ENCODE results near the gene PLEKHG5.
A peak's percentile ranks its signal among the peaks of the same experiment; 100 is the strongest.

Gene PLEKHG5

GRCh38 chr1:6510493-6510892, 19.0 kb upstream of the PLEKHG5 start:
- DNase-seq: no peak
- peaks cover 0 to 47% (median 23%) of the 10 kb centered on the region in 4 experiments for H3K4me1 ChIP-seq (ENCODE audit: control extremely low read depth in 1 of 4, control insufficient read depth in 4 of 4, insufficient read depth in 4 of 4, low read length in 3 of 4)
- H3K27me3 ChIP-seq (replicated peaks in 2 of 5; ENCODE audit: control insufficient read depth in 4 of 5, insufficient read depth in 5 of 5, low read length in 4 of 5): no peaks in the 10 kb centered on the region
- no peaks in the 10 kb centered on the region for H3K36me3 ChIP-seq (ENCODE audit: control insufficient read depth in 4 of 4, insufficient read depth in 4 of 4, low read length in 3 of 4)
- WGBS (ENCODE audit: insufficient coverage): 90% methylated on average over 6 of the region's 6 CpGs
- no peaks in the 10 kb centered on the region for H3K9me3 ChIP-seq (ENCODE audit: control extremely low read depth in 1 of 5, control insufficient read depth in 4 of 5, insufficient read depth in 2 of 5, low read depth in 1 of 5, low read length in 4 of 5)
- H3K27ac ChIP-seq (ENCODE audit: insufficient read depth in 1 of 2, low read depth in 1 of 2, low read length in 2 of 2, poor library complexity in 1 of 2, severe bottlenecking in 2 of 2): no peak overlapping the region
- ChIA-PET CTCF (interaction anchor here (1.2 kb wide), 1 partner anchor 12 kb away, joined by 3 read pairs; no protein-coding TSS in a partner anchor), POLR2A (no interaction called here)
- no peak overlapping the region for H3K4me3 ChIP-seq (ENCODE audit: control insufficient read depth in 1 of 7, extremely low read depth in 1 of 7, insufficient read depth in 4 of 7, low read depth in 2 of 7, low read length in 6 of 7)

GRCh38 chr1:6509919-6510291, 18.4 kb upstream of the PLEKHG5 start:
- no peak for DNase-seq
- H3K4me3 ChIP-seq (ENCODE audit: control insufficient read depth in 1 of 7, extremely low read depth in 1 of 7, insufficient read depth in 4 of 7, low read depth in 2 of 7, low read length in 6 of 7): no peak overlapping the region
- 87% methylated on average over 8 of the region's 10 CpGs for WGBS (ENCODE audit: insufficient coverage)
- peaks cover 0 to 47% (median 23%) of the 10 kb centered on the region in 4 experiments for H3K4me1 ChIP-seq (ENCODE audit: control extremely low read depth in 1 of 4, control insufficient read depth in 4 of 4, insufficient read depth in 4 of 4, low read length in 3 of 4)
- H3K27ac ChIP-seq (ENCODE audit: insufficient read depth in 1 of 2, low read depth in 1 of 2, low read length in 2 of 2, poor library complexity in 1 of 2, severe bottlenecking in 2 of 2): no peak overlapping the region
- POLR2A ChIA-PET: no interaction called here
- H3K36me3 ChIP-seq (ENCODE audit: control insufficient read depth in 4 of 4, insufficient read depth in 4 of 4, low read length in 3 of 4): no peaks in the 10 kb centered on the region
- no peaks in the 10 kb centered on the region for H3K9me3 ChIP-seq (ENCODE audit: control extremely low read depth in 1 of 5, control insufficient read depth in 4 of 5, insufficient read depth in 2 of 5, low read depth in 1 of 5, low read length in 4 of 5)
- CTCF ChIA-PET: interaction anchor here (1.2 kb wide), 1 partner anchor 11 kb away, joined by 3 read pairs; no protein-coding TSS in a partner anchor
- no peaks in the 10 kb centered on the region for H3K27me3 ChIP-seq (replicated peaks in 2 of 5; ENCODE audit: control insufficient read depth in 4 of 5, insufficient read depth in 5 of 5, low read length in 4 of 5)

- peak in 2 of 3 donors; percentile 62 to 72 for DNase-seq
- H3K36me3 ChIP-seq (ENCODE audit: control insufficient read depth in 4 of 4, insufficient read depth in 4 of 4, low read length in 3 of 4): no peaks in the 10 kb centered on the region
- H3K27ac ChIP-seq (ENCODE audit: insufficient read depth in 1 of 2, low read depth in 1 of 2, low read length in 2 of 2, poor library complexity in 1 of 2, severe bottlenecking in 2 of 2): no peak overlapping the region
- 27% methylated on average over 15 of the region's 20 CpGs for WGBS (ENCODE audit: insufficient coverage)
- CTCF ChIA-PET: interaction anchor here (0.6 to 1.2 kb wide), 3 partner anchors 11 to 99 kb away, joined by 3 to 5 read pairs (median 3); no protein-coding TSS in a partner anchor
- H3K27me3 ChIP-seq (replicated peaks in 2 of 5; ENCODE audit: control insufficient read depth in 4 of 5, insufficient read depth in 5 of 5, low read length in 4 of 5): no peaks in the 10 kb centered on the region
- H3K4me1 ChIP-seq (ENCODE audit: control extremely low read depth in 1 of 4, control insufficient read depth in 4 of 4, insufficient read depth in 4 of 4, low read length in 3 of 4): peaks cover 0 to 47% (median 23%) of the 10 kb centered on the region in 4 experiments
- peak overlapping the region in 1 of 7 experiments; percentile 4 for H3K4me3 ChIP-seq (ENCODE audit: control insufficient read depth in 1 of 7, extremely low read depth in 1 of 7, insufficient read depth in 4 of 7, low read depth in 2 of 7, low read length in 6 of 7)
- POLR2A ChIA-PET: no interaction called here
- no peaks in the 10 kb centered on the region for H3K9me3 ChIP-seq (ENCODE audit: control extremely low read depth in 1 of 5, control insufficient read depth in 4 of 5, insufficient read depth in 2 of 5, low read depth in 1 of 5, low read length in 4 of 5)
Observed at GRCh38 chr1:6509220-6509918, 17.9 kb upstream of the PLEKHG5 start.

GRCh38 chr1:6508816-6509189, 17.3 kb upstream of the PLEKHG5 start:
- no peak for DNase-seq
- H3K9me3 ChIP-seq (ENCODE audit: control extremely low read depth in 1 of 5, control insufficient read depth in 4 of 5, insufficient read depth in 2 of 5, low read depth in 1 of 5, low read length in 4 of 5): no peaks in the 10 kb centered on the region
- H3K4me1 ChIP-seq (ENCODE audit: control extremely low read depth in 1 of 4, control insufficient read depth in 4 of 4, insufficient read depth in 4 of 4, low read length in 3 of 4): peaks cover 0 to 47% (median 23%) of the 10 kb centered on the region in 4 experiments
- H3K27ac ChIP-seq (ENCODE audit: insufficient read depth in 1 of 2, low read depth in 1 of 2, low read length in 2 of 2, poor library complexity in 1 of 2, severe bottlenecking in 2 of 2): no peak overlapping the region
- no peaks in the 10 kb centered on the region for H3K36me3 ChIP-seq (ENCODE audit: control insufficient read depth in 4 of 4, insufficient read depth in 4 of 4, low read length in 3 of 4)
- ChIA-PET CTCF (interaction anchor here (0.6 to 0.9 kb wide), 2 partner anchors 20 to 100 kb away, joined by 3 to 5 read pairs; no protein-coding TSS in a partner anchor), POLR2A (no interaction called here)
- 94% methylated on average over 11 of the region's 11 CpGs for WGBS (ENCODE audit: insufficient coverage)
- H3K4me3 ChIP-seq (ENCODE audit: control insufficient read depth in 1 of 7, extremely low read depth in 1 of 7, insufficient read depth in 4 of 7, low read depth in 2 of 7, low read length in 6 of 7): peak overlapping the region in 1 of 7 experiments; percentile 4
- H3K27me3 ChIP-seq (replicated peaks in 2 of 5; ENCODE audit: control insufficient read depth in 4 of 5, insufficient read depth in 5 of 5, low read length in 4 of 5): no peaks in the 10 kb centered on the region

GRCh38 chr1:6508154-6508815, 16.8 kb upstream of the PLEKHG5 start:
- CTCF ChIA-PET: interaction anchor here (0.9 kb wide), 1 partner anchor 20 kb away, joined by 5 read pairs; no protein-coding TSS in a partner anchor
- Histone ChIP-seq H3K36me3 (ENCODE audit: control insufficient read depth in 4 of 4, insufficient read depth in 4 of 4, low read length in 3 of 4) (no peaks in the 10 kb centered on the region), H3K27ac (ENCODE audit: insufficient read depth in 1 of 2, low read depth in 1 of 2, low read length in 2 of 2, poor library complexity in 1 of 2, severe bottlenecking in 2 of 2) (no peak overlapping the region), H3K4me1 (ENCODE audit: control extremely low read depth in 1 of 4, control insufficient read depth in 4 of 4, insufficient read depth in 4 of 4, low read length in 3 of 4) (peaks cover 0 to 47% (median 23%) of the 10 kb centered on the region in 4 experiments), H3K27me3 (replicated peaks in 2 of 5; ENCODE audit: control insufficient read depth in 4 of 5, insufficient read depth in 5 of 5, low read length in 4 of 5) (no peaks in the 10 kb centered on the region), H3K4me3 (ENCODE audit: control insufficient read depth in 1 of 7, extremely low read depth in 1 of 7, insufficient read depth in 4 of 7, low read depth in 2 of 7, low read length in 6 of 7) (no peak overlapping the region), H3K9me3 (ENCODE audit: control extremely low read depth in 1 of 5, control insufficient read depth in 4 of 5, insufficient read depth in 2 of 5, low read depth in 1 of 5, low read length in 4 of 5) (no peaks in the 10 kb centered on the region)
- no peak for DNase-seq
- POLR2A ChIA-PET: no interaction called here
- 94% methylated on average over 14 of the region's 18 CpGs for WGBS (ENCODE audit: insufficient coverage)

- DNase-seq: no peak
- H3K4me3 ChIP-seq (ENCODE audit: control insufficient read depth in 1 of 7, extremely low read depth in 1 of 7, insufficient read depth in 4 of 7, low read depth in 2 of 7, low read length in 6 of 7): no peak overlapping the region
- no peak overlapping the region for H3K27ac ChIP-seq (ENCODE audit: insufficient read depth in 1 of 2, low read depth in 1 of 2, low read length in 2 of 2, poor library complexity in 1 of 2, severe bottlenecking in 2 of 2)
- CTCF ChIA-PET: interaction anchor here (0.9 to 1.0 kb wide), 2 partner anchors 15 to 19 kb away, joined by 3 read pairs; no protein-coding TSS in a partner anchor
- 98% methylated on average over 8 of the region's 12 CpGs for WGBS (ENCODE audit: insufficient coverage)
- no peaks in the 10 kb centered on the region for H3K9me3 ChIP-seq (ENCODE audit: control extremely low read depth in 1 of 5, control insufficient read depth in 4 of 5, insufficient read depth in 2 of 5, low read depth in 1 of 5, low read length in 4 of 5)
- peaks cover 0 to 1% (median 0%) of the 10 kb centered on the region in 5 experiments for H3K27me3 ChIP-seq (replicated peaks in 2 of 5; ENCODE audit: control insufficient read depth in 4 of 5, insufficient read depth in 5 of 5, low read length in 4 of 5)
- no peaks in the 10 kb centered on the region for H3K36me3 ChIP-seq (ENCODE audit: control insufficient read depth in 4 of 4, insufficient read depth in 4 of 4, low read length in 3 of 4)
- H3K4me1 ChIP-seq (ENCODE audit: control extremely low read depth in 1 of 4, control insufficient read depth in 4 of 4, insufficient read depth in 4 of 4, low read length in 3 of 4): peaks cover 0 to 46% (median 23%) of the 10 kb centered on the region in 4 experiments
- POLR2A ChIA-PET: interaction anchor here (0.6 kb wide), 1 partner anchor 12 kb away, joined by 3 read pairs; no protein-coding TSS in a partner anchor
Observed at GRCh38 chr1:6507461-6507911, 16.0 kb upstream of the PLEKHG5 start.

Data from common myeloid progenitor, CD34-positive (primary cell).